ENCODE measurements around the gene CCDC142.
A peak's percentile ranks its signal among the peaks of the same experiment; 100 is the strongest.

DNA sequence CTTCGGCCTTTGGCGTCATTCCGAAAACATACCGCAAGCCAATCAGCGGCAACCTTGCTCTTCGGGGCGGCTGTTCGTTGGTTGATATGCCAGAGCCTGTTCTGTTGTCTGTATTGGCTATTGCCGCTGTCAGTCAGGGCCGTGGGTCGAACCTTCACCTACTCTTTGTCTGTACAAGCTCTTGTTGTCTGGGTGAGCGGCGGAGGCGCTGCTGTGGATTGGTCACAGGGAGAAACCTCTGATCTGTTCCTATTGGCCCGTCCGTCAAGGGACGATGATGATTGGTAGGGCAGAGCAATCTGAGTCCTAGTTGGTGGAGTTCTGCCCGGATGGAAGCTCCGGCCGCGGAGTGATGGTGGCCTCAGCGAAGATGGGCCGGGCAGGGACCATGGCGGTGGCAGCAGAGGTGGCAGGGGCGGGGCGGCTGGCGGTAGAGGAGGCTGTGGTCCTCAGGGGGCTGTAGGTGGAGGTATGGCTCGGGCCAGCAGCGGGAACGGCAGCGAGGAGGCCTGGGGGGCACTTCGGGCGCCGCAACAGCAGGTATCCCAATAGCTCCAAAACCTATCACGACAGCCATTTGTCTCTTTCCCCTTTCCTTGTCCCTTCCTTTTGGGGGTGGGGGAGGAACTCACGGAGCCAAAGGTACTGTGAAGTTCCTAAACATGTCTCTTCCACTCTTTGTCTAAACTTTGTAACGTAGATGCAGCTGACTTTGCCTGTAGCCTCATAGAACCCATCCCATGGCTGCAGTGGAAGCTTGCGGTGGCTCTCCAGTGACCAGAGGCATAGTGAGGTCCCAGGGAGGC, 24.5 kb downstream of the CCDC142 start, which contains the start of gene WBP1:
- TF ChIP-seq, protein P1, sequence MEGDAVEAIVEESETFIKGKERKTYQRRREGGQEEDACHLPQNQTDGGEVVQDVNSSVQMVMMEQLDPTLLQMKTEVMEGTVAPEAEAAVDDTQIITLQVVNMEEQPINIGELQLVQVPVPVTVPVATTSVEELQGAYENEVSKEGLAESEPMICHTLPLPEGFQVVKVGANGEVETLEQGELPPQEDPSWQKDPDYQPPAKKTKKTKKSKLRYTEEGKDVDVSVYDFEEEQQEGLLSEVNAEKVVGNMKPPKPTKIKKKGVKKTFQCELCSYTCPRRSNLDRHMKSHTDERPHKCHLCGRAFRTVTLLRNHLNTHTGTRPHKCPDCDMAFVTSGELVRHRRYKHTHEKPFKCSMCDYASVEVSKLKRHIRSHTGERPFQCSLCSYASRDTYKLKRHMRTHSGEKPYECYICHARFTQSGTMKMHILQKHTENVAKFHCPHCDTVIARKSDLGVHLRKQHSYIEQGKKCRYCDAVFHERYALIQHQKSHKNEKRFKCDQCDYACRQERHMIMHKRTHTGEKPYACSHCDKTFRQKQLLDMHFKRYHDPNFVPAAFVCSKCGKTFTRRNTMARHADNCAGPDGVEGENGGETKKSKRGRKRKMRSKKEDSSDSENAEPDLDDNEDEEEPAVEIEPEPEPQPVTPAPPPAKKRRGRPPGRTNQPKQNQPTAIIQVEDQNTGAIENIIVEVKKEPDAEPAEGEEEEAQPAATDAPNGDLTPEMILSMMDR (IDR thresholded peaks at IDR 0.05), result no peak
- TF ChIP-seq POLR2A (IDR thresholded peaks at IDR 0.05), result peak; percentile 59 to 61

All from Peyer's patch (tissue), 4 donors.